B cell (primary cell): ENCODE measurements around the gene LEMD3.

Source experiments
- EZH2 ChIP-seq: IDR thresholded peaks from 2 replicates; pipeline ENCODE4 v1.6.1; 2012; ENCODE audit warnings: borderline replicate concordance, low read depth, mild to moderate bottlenecking, moderate library complexity, low read length; ENCODE audit not compliant: insufficient read depth, poor library complexity, severe bottlenecking
- TF ChIP-seq, protein P1 (sequence below): fragments of 200-600 bp; IDR thresholded peaks from one replicate; pipeline ENCODE4 v1.8.0; 2022; ENCODE audit warnings: antibody characterized with exemption, mild to moderate bottlenecking

DNA sequence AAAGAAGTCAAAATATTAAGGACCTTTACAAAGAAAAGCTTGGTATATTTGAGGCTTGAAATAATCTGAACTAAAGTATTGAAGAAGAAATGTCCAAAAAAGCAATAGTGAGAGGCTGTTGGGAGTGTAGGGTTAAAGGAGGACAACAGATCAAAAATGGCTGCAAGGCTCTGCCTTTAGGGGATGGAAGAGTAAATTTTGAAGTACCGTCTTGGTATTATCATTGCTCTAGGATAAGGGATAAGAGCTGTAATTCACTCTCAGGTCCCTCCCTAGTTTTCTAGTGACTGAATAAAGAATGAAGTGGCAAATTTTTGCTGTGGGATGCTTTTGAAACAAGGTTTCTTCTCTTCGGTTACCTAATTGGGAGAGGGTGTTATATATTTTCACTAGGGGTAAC lies 38.7 kb downstream of the LEMD3 start:
- TF ChIP-seq, protein P1, sequence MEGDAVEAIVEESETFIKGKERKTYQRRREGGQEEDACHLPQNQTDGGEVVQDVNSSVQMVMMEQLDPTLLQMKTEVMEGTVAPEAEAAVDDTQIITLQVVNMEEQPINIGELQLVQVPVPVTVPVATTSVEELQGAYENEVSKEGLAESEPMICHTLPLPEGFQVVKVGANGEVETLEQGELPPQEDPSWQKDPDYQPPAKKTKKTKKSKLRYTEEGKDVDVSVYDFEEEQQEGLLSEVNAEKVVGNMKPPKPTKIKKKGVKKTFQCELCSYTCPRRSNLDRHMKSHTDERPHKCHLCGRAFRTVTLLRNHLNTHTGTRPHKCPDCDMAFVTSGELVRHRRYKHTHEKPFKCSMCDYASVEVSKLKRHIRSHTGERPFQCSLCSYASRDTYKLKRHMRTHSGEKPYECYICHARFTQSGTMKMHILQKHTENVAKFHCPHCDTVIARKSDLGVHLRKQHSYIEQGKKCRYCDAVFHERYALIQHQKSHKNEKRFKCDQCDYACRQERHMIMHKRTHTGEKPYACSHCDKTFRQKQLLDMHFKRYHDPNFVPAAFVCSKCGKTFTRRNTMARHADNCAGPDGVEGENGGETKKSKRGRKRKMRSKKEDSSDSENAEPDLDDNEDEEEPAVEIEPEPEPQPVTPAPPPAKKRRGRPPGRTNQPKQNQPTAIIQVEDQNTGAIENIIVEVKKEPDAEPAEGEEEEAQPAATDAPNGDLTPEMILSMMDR = no peak
- no peak for TF ChIP-seq EZH2
